Measurements from ENCODE around the gene PLEKHH1.
"Not testable (repeated sequence)": the region's sequence is repeated elsewhere in the genome, so short reads cannot be mapped to it uniquely, and the experiment has no call there.

Gene PLEKHH1

GRCh38 chr14:67536087-67536486, 3.0 kb downstream of the PLEKHH1 start:
- no peak for DNase-seq

- DNase-seq: no peak
These were observed 4.6 kb downstream of the PLEKHH1 start for GRCh38 chr14:67537736-67538135.

GRCh38 chr14:67538501-67538900, 5.4 kb downstream of the PLEKHH1 start:
- DNase-seq: no peak

GRCh38 chr14:67539116-67539515, 6.0 kb downstream of the PLEKHH1 start:
- no peak for DNase-seq

- DNase-seq: no peak
These were observed 8.6 kb downstream of the PLEKHH1 start for GRCh38 chr14:67541448-67542387.

- DNase-seq: not testable (repeated sequence)
These were observed 9.5 kb downstream of the PLEKHH1 start for GRCh38 chr14:67542620-67543019.

- DNase-seq: no peak
These were observed 11.5 kb downstream of the PLEKHH1 start for GRCh38 chr14:67544590-67544989.

GRCh38 chr14:67547224-67547780, 14.2 kb downstream of the PLEKHH1 start:
- no peak for DNase-seq

- no peak for DNase-seq
These were observed 16.6 kb downstream of the PLEKHH1 start for GRCh38 chr14:67549734-67550133.

GRCh38 chr14:67551123-67551522, 18.0 kb downstream of the PLEKHH1 start:
- no peak for DNase-seq

- DNase-seq: no peak
These were observed 18.9 kb downstream of the PLEKHH1 start for GRCh38 chr14:67551940-67552339.

GRCh38 chr14:67553547-67553946, 20.5 kb downstream of the PLEKHH1 start:
- no peak for DNase-seq

- no peak for DNase-seq
These were observed 21.3 kb downstream of the PLEKHH1 start for GRCh38 chr14:67554341-67554740.

GRCh38 chr14:67555518-67556090, 22.5 kb downstream of the PLEKHH1 start:
- no peak for DNase-seq

- DNase-seq: no peak
These were observed 23.6 kb downstream of the PLEKHH1 start for GRCh38 chr14:67556671-67557070.

- DNase-seq: no peak
These were observed 24.0 kb downstream of the PLEKHH1 start for GRCh38 chr14:67557118-67557517.

GRCh38 chr14:67557656-67558055, 24.6 kb downstream of the PLEKHH1 start:
- no peak for DNase-seq

- DNase-seq: no peak
These were observed 26.5 kb downstream of the PLEKHH1 start for GRCh38 chr14:67559639-67560038.

- DNase-seq: no peak
These were observed 29.1 kb downstream of the PLEKHH1 start for GRCh38 chr14:67562025-67562775.

GRCh38 chr14:67562776-67563150, 29.7 kb downstream of the PLEKHH1 start:
- DNase-seq: no peak

GRCh38 chr14:67564236-67564635, 31.1 kb downstream of the PLEKHH1 start:
- DNase-seq: no peak

- DNase-seq: no peak
These were observed 33.8 kb downstream of the PLEKHH1 start for GRCh38 chr14:67566908-67567307.

GRCh38 chr14:67567654-67568053, 34.6 kb downstream of the PLEKHH1 start:
- DNase-seq: no peak

Data from NCI-H1092 treated with DMSO at 0.1 percent for 48 hours (cell line).